ENCODE measurements around the gene ARHGAP18. TPM values are rescaled to one million over a fixed set of nuclear protein-coding genes. Genes with fewer than 3 reads are reported as not detected.

Gene ARHGAP18
- total RNA-seq, 1 experiment from 2014 or later: 2.4 TPM

DNA sequence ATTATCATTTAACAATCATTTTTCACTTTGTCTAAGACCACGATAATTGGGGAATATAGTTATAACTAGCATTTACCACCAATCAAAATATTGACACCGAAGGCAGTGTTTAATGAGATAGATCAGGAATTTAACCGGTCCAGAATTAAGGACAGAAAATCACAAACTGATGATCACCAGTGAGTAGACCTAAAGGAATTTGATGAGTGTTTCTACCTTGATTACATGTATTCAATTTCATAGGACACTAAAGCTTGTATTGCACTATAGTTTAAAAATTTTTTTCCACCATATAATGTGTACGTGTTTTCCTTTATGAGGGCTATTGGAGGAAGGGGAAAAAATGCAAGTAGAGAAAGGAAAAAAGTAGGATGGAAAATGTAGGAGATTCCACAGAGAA is 22.6 kb upstream of the ARHGAP18 start:
- Histone ChIP-seq H3K27ac (ENCODE audit: insufficient read length, low read depth, low read length) (no peak overlapping the region), H2BK120ac (ENCODE audit: low read depth, low read length, poor library complexity, severe bottlenecking) (no peak overlapping the region), H3K4me1 (ENCODE audit: insufficient read depth, low read length) (no peaks in the 10 kb centered on the region), H3K4ac (ENCODE audit: low read depth, low read length) (no peak overlapping the region), H3K79me1 (ENCODE audit: insufficient read depth, low read depth, low read length, poor library complexity, severe bottlenecking) (no peaks in the 10 kb centered on the region), H2BK15ac (ENCODE audit: low read depth, low read length) (no peak overlapping the region), H3K9ac (ENCODE audit: extremely low read depth, insufficient read length, low read length) (no peak overlapping the region), H4K8ac (replicated peaks; ENCODE audit: insufficient read length, low read depth, low read length) (no peak overlapping the region), H2AK5ac (ENCODE audit: insufficient read length, low read length) (no peak overlapping the region), H3K79me2 (ENCODE audit: insufficient read depth, low read length) (no peaks in the 10 kb centered on the region), H2BK5ac (ENCODE audit: insufficient read length, low read length) (no peak overlapping the region), H2AFZ (ENCODE audit: low read length) (no peak overlapping the region), H3K27me3 (ENCODE audit: insufficient read depth, low read length) (no peaks in the 10 kb centered on the region), H4K91ac (ENCODE audit: insufficient read length, low read depth, low read length) (no peak overlapping the region), H2BK20ac (ENCODE audit: low read depth, low read length, poor library complexity, severe bottlenecking) (no peak overlapping the region), H3T11ph (ENCODE audit: low read length) (no peak overlapping the region), H3K14ac (ENCODE audit: insufficient read depth, low read length) (no peak overlapping the region), H3K56ac (ENCODE audit: insufficient read length, low read depth, low read length) (no peak overlapping the region), H3K23me2 (ENCODE audit: insufficient read length, low read depth, low read length, poor library complexity, severe bottlenecking) (no peaks in the 10 kb centered on the region), H3K4me2 (ENCODE audit: insufficient read depth, insufficient read length, low read length) (no peak overlapping the region), H3K9me3 (ENCODE audit: control insufficient read depth, low read depth, low read length) (no peaks in the 10 kb centered on the region), H4K5ac (ENCODE audit: insufficient read length, low read depth, low read length) (no peak overlapping the region), H3K23ac (ENCODE audit: insufficient read length, low read depth, low read length) (no peak overlapping the region), H3K18ac (ENCODE audit: insufficient read length, low read depth, low read length) (no peak overlapping the region), H2BK12ac (ENCODE audit: insufficient read length, low read depth, low read length) (no peak overlapping the region), H4K20me1 (ENCODE audit: control insufficient read depth, insufficient read depth, insufficient read length) (no peaks in the 10 kb centered on the region)
- WGBS (ENCODE audit: extremely low coverage, insufficient read length, low lambda C conversion rate): no CpG with 5 or more reads among the region's 4 CpGs
- TF ChIP-seq, protein P1, sequence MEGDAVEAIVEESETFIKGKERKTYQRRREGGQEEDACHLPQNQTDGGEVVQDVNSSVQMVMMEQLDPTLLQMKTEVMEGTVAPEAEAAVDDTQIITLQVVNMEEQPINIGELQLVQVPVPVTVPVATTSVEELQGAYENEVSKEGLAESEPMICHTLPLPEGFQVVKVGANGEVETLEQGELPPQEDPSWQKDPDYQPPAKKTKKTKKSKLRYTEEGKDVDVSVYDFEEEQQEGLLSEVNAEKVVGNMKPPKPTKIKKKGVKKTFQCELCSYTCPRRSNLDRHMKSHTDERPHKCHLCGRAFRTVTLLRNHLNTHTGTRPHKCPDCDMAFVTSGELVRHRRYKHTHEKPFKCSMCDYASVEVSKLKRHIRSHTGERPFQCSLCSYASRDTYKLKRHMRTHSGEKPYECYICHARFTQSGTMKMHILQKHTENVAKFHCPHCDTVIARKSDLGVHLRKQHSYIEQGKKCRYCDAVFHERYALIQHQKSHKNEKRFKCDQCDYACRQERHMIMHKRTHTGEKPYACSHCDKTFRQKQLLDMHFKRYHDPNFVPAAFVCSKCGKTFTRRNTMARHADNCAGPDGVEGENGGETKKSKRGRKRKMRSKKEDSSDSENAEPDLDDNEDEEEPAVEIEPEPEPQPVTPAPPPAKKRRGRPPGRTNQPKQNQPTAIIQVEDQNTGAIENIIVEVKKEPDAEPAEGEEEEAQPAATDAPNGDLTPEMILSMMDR (conservative IDR thresholded peaks at IDR 0.05): no peak
- Mint-ChIP-seq H3K27me3 (ENCODE audit: low read depth) (no peaks in the 10 kb centered on the region), H3K4me3 (no peak overlapping the region), H3K27ac (no peak overlapping the region), H3K36me3 (ENCODE audit: insufficient read depth in 1 of 3, low read depth in 3 of 3) (no peaks in the 10 kb centered on the region), H3K4me1 (peaks cover 2 to 3% of the 10 kb centered on the region in 2 experiments; a peak in 1 of 4 replicates), H3K9me3 (no peaks in the 10 kb centered on the region)
- DNase-seq: no peak
